COLO829 (cell line): ENCODE results near the gene C1orf50.
"Not testable (repeated sequence)": the region's sequence is repeated elsewhere in the genome, so short reads cannot be mapped to it uniquely, and the experiment has no call there.

ENCODE experiments used
- DNase-seq: peaks from one replicate; pipeline ENCODE4 v3.0.0; 2012; ENCODE audit warnings: low spot score

Gene C1orf50

DNA sequence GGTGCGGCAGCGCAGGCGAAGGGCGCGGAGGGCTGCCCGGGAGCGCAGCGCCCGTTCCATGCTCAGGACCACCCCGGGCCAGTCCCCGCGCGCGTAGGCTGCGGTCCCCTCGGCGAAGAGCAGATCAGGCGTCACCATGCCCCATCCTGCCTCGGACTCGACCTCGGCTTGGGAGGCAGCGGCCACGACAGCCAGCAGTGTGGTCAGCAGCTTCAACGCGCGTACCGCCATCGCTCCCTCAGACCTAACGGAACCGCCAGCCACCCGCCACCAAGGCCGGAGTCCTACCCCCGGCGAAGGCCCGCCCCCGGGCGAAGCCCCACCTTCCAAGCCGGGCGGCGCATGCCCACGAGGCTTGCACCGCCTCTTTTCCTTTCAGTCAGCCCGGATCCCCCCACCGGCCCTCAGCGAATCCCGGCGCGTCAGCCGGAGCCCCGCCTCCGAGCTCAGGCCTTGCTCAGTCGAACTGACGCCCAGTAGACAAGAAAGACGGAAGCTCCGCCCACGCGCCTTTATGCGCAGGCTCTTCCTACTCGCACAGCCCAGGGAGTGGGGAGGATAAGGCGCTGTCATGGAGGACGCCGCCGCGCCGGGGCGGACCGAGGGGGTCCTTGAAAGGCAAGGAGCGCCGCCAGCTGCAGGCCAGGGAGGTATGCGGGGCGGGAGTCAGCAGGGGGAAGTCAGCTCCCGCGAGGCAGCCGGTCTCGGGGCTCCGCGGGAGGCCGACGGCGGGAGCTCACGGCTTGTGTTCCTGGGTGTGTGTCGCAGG is at the start of gene C1orf50, which contains the start of gene P3H1:
Gene C1orf50 (plus strand): TSS at position 509 of the 769 bp plus-strand sequence. CDS start 63 bp downstream, at position 572.
Gene P3H1 (minus strand): TSS at position 288 of the 769 bp plus-strand sequence. CDS start 57 bp downstream, at position 231.
- DNase-seq = peak; percentile 92

DNA sequence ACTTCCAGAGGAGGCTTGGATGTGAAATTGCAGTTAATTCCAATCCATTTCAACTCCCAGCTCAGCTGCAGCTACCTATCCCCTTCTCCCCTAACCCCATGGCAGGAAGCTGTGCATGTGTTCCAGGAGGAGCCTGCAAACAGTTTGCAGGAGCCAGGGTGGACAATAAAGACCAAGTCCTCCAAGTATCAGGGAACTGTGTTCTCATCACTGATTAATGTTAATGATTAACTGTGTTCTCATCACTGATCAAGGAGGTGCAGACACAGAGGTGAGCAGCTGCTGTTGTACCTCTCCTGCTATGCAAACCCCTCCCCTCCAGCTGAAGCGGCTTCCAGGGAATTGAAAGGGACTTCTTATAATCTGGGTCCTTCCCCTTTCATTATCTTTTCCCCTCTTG is 46.2 kb upstream of the C1orf50 start:
- DNase-seq = no peak

DNA sequence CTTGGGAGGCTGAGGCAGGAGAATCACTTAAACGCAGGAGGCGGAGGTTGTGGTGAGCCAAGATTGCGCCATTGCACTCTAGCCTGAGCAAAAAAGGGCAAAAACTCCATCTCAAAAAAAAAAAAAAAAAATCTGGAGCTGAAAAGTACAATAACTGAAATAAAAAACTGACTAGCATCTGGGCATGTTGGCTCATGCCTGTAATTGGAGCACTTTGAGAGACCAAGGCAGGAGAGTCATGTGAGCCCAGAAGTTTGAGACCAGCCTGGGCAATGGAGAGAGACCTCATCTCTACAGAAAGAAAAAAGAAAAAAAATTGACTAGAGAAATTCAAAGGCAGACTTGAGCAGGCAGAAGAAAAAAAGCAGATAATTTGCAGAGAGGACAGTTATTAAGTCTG is 45.1 kb upstream of the C1orf50 start:
- no peak for DNase-seq

- DNase-seq = not testable (repeated sequence)
Observed at GRCh38 chr1:42722403-42722802, 44.6 kb upstream of the C1orf50 start.

- DNase-seq = no peak
Observed at GRCh38 chr1:42723511-42723910, 43.5 kb upstream of the C1orf50 start.

DNA sequence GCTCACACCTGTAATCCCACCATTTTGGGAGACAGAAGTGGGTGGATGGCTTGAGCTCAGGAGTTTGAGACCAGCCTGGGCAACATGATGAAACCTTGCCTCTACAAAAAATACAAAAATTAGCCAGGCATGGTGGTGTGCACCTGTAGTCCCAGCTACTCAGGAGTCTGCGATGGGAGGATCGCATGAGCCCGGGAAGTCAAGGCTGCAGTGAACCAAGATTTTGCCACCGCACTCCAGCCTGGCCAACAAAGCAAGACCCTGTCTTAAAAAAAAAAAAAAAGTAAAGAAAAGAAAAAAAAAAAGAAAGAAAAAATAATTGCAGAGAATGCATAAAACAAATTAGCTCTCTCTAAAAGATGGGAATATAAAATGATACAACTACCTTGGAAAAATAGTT is 41.2 kb upstream of the C1orf50 start:
- not testable (repeated sequence) for DNase-seq

GRCh38 chr1:42730002-42730401 is 37.0 kb upstream of the C1orf50 start:
- no peak for DNase-seq

- DNase-seq = no peak
Observed at GRCh38 chr1:42730988-42731387, 36.1 kb upstream of the C1orf50 start.

GRCh38 chr1:42731585-42731984 is 35.5 kb upstream of the C1orf50 start:
- DNase-seq = no peak

DNA sequence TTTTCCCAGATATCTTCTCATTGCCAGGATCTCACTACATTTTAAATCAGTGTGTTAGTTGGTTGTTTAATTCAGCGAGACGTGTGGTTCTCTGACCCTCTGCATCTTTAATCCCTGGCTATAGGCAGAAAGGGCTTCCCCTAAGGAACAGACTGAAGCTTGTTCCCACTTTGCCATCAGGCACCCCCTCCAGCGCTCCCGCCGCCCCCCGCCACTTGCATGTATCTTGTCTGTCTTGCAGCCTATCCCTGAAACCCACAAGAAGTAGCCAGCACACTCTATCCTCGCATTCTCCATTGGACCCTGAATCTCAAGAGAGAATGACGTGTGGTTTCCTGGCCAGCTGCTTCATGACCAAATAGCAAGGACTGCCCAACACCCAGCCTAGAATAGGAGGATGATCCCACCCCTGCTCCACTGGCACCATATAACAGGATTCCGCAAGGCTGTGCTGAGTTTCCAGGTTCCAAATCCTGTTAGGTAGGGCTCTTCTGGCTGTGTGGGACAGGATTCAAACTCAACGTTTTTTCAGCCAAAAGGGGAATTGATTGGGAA is 34.8 kb upstream of the C1orf50 start:
- no peak for DNase-seq

GRCh38 chr1:42733415-42734200 is 33.4 kb upstream of the C1orf50 start:
- no peak for DNase-seq

- DNase-seq = no peak
Observed at GRCh38 chr1:42734201-42735035, 32.6 kb upstream of the C1orf50 start.

- no peak for DNase-seq
Observed at GRCh38 chr1:42735056-42735455, 32.0 kb upstream of the C1orf50 start.

DNA sequence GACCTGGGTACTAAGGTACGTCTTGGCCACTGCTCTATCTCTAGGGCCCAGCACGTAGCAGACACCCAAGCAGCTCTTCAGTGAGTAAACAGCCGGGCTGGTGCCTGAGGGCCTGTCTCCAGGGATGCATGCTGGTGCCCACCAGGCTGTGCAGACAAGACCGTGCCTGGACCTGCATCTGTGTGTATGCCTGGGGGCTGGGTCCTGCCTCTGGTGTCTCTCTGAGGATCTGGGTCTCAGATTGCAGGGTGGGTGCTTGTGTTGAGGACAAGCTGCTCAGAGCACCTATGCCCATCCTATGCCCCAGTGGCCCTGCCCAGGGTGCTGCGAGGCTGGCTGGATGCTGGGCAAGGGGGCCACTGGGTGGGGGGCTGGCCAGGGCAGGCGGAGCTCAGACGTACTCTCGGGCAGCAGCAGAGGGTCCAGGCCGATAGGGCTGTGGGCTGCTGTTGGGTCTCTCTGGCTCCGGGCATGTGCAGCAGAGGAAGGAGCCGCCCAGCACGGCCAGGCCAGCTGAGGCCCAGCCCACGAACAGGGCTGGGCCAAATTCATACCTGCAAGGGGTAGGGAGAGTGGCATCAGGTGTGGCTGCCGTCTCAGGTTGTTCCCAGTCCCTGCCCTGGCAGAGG is 31.5 kb upstream of the C1orf50 start:
- DNase-seq = no peak

DNA sequence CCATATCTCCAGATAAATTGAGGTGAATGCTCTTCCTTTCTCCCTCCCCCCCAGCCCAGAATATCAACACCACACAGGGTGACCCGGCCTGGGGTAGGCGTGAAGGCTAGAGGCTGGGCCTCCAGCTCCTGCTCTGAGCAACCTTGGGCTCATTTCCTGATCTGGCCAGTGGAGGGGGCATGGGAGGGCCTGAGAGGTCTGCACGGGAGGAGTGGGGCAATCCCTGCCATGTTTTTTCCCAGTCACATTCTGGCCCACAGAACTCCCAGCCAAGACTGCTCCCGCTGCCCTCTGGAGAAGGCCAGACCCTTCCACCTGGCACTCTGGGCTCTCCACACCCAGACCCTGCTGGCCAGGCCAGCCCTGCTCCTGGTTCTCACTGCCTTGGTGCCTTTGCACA is 30.9 kb upstream of the C1orf50 start:
- no peak for DNase-seq

DNA sequence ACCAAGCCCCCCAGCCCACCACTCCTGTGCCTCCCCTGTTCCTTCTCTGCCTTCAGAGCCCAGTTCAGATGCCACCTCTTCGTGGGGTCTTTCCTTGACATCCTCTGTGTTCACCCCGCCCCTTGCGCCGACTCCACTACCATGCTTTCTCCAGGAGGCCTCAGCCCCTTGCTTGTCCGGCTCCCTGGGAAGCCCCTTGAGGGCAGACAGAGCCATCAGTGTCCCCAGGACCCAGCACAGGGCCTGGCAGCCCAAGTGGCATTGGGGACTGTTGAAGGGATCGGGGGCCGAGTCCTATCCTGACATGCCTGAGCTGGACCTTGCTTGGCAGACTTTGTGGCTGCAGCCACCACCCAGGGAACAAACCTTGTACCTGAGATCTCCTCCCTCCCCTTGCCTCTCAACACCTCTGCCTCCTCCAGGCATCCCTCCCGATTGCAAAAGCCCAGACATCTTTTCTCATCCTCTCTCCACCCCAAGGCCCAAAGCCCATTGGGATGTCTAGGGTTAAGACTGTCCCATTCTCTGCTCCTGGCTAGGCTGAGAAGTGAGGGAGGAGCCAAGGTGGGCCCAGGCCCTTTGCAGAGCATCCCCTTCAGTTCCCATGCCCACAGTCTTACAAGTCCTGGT is 30.4 kb upstream of the C1orf50 start:
- no peak for DNase-seq

GRCh38 chr1:42737257-42737656 is 29.8 kb upstream of the C1orf50 start:
- DNase-seq = no peak

DNA sequence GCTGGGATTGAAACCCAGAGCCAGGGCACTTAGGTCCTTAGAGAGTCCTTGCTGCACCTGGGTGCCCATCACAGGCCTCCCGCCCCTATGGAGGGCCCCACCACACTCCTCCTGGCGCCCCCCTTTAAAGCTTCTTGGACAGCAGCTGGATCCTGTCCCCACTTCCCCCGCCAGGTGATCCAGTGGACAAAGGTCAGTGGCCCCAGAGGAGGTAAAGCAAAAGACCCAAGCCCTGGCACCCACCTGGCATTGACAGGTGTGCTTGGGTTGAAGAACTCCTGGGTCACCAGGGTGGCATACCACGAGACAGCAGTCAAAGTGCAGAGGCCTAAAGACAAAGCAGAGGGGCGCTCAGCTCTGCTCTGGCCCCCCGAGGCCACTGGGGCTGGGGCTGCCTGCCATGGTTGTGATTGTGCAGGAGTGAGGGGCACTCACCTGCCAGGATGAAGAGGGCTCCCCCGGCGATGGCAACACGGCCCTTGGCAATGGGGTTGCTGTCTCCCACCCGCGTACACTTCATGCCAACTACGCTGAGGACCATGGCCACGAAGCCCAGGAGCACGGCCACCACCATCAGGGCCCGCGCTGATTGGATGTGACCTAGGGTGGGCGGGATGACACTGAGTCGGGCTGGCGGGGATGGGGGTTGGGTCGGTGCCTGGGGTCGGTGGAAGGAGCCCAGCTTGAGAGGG is 28.9 kb upstream of the C1orf50 start:
- DNase-seq = no peak

DNA sequence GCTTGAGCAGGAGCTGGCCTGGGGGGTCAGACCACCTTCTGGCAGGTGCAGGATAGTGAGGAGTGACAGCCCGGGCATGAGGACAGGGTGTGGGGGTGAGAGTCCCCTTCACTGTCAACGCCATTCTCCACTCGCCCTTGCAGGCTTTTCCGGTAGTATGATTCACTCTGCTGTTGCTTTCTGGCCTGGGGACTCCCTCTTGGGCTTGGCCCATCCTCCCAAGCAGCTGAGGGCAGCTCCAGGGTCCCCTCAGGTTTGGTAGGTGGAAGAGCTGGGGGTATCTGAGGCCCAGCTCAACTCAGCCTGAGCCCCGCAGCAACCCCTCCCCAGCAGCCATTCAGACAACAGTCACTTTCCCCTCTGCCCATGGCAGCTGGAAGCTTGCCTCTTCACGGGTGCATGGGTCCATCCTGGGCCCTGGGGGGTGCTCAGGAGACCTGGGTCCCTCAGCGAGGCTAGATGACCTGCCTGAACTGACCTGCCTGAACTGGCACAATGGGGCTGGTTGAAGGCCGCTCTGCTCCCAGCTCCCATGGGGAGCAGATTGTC is 28.3 kb upstream of the C1orf50 start:
- no peak for DNase-seq
